Thoracic aorta (tissue), 2 donors: ENCODE results near the gene ZNF189. TPM values are rescaled to one million over a fixed set of nuclear protein-coding genes. Genes with fewer than 3 reads are reported as not detected.

Experiments
- ATAC-seq: fragments of 150-250 bp; one replicate; pipeline ENCODE4 v1.8.0; 2017; ENCODE audit warnings: low read depth; ENCODE audit not compliant: insufficient number of reproducible peaks, low FRiP score
- DNase-seq: peaks from one replicate; pipeline ENCODE4 v3.0.0-alpha.2; 2020; ENCODE audit warnings: low spot score
- H3K27ac ChIP-seq, 2 donors: fragments of 200-600 bp; sonication (generic); 1 replicate in 1 of 2; 2 replicates in 1 of 2; pipeline ENCODE4 v1.5.1; 2016; ENCODE audit warnings: mild to moderate bottlenecking in 2 of 2, moderate library complexity in 2 of 2
- H3K27me3 ChIP-seq: fragments of 200-600 bp; sonication (generic); replicated peaks from 2 replicates; pipeline ENCODE4 v1.6.0; 2016; ENCODE audit warnings: mild to moderate bottlenecking; ENCODE audit not compliant: insufficient read depth
- H3K36me3 ChIP-seq: fragments of 200-600 bp; sonication (generic); one replicate; pipeline ENCODE4 v1.5.1; 2016
- H3K4me1 ChIP-seq, 2 donors: fragments of 200-600 bp; sonication (generic); 1 replicate in 1 of 2; 2 replicates in 1 of 2; pipeline versions ENCODE4 v1.5.1 to v1.6.0; 2016; ENCODE audit warnings: low read depth in 2 of 2, mild to moderate bottlenecking in 1 of 2; ENCODE audit not compliant: control insufficient read depth in 1 of 2
- H3K4me3 ChIP-seq: fragments of 200-600 bp; sonication (generic); 2 replicates; pipeline ENCODE4 v1.5.1; 2016; ENCODE audit warnings: mild to moderate bottlenecking
- H3K9me3 ChIP-seq: fragments of 200-600 bp; sonication (generic); 2 replicates; pipeline ENCODE4 v1.5.1; 2016
- total RNA-seq, 2 donors: library from RNA; depleted of rRNA; stranded (reverse); fragments of >200 nt; gene quantifications; one replicate each; pipeline versions ENCODE4 v1.1.0 to v1.2.3, GENCODE V29; 2016
- TF ChIP-seq, protein P1 (sequence below): fragments of 200-600 bp; sonication (generic); IDR thresholded peaks from one replicate; pipeline ENCODE4 v1.5.1; 2019; ENCODE audit warnings: antibody characterized with exemption

Gene ZNF189
- total RNA-seq, 2 donors from 2014 or later, result 20.4 to 28.2 TPM

DNA sequence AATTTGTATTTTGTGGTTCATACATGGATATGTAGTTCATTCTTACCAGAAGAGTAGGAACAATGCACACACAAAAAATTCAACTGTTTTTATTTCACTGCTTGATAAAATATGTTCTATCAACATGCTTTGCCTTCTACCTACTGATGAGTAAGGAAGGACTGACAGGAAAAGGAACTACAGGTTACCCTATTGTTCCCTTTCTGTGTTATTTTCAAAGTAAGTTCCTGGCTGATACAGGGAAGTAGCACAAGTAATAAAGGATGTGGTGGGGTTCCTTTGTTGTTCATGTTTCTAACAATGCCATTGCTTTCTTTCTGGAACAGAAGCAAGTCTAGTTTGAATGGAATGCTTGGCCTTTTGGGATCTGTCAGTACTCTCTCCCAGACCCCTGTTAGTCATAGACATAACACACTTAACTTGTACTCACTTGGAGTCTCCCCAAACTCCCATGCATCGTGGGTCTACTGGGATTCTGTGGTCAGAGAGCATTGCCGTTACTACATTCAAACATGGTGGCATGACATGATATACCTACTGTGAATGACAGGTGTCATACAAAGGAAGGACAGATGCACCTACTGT, 57.1 kb downstream of the ZNF189 start:
- TF ChIP-seq, protein P1, sequence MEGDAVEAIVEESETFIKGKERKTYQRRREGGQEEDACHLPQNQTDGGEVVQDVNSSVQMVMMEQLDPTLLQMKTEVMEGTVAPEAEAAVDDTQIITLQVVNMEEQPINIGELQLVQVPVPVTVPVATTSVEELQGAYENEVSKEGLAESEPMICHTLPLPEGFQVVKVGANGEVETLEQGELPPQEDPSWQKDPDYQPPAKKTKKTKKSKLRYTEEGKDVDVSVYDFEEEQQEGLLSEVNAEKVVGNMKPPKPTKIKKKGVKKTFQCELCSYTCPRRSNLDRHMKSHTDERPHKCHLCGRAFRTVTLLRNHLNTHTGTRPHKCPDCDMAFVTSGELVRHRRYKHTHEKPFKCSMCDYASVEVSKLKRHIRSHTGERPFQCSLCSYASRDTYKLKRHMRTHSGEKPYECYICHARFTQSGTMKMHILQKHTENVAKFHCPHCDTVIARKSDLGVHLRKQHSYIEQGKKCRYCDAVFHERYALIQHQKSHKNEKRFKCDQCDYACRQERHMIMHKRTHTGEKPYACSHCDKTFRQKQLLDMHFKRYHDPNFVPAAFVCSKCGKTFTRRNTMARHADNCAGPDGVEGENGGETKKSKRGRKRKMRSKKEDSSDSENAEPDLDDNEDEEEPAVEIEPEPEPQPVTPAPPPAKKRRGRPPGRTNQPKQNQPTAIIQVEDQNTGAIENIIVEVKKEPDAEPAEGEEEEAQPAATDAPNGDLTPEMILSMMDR, result no peak
- Histone ChIP-seq H3K36me3 (no peaks in the 10 kb centered on the region), H3K4me3 (no peak overlapping the region), H3K27ac (no peak overlapping the region), H3K4me1 (no peaks in the 10 kb centered on the region), H3K27me3 (no peaks in the 10 kb centered on the region), H3K9me3 (no peaks in the 10 kb centered on the region)
- DNase-seq (no peak), ATAC-seq (no peak)

DNA sequence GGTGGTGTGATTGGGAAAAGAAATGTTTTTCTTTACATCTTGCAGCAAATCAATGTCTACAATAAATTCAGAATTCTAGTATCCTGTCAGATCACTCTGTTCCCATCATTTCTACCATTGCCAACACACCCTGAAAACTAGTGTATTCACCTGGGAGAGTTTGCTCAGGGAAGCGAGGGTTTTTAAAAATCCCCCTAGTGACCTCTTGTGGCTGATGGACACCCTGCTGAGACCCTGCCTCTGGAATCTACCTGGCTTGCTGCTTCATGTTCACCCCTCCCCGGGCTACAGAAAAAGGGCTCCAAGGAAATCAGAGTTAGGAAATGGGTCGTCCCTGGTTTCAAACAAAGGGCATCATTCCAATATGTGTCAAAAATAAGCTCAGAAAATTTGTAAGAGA, 58.4 kb downstream of the ZNF189 start:
- TF ChIP-seq, protein P1, result no peak
- Histone ChIP-seq H3K36me3 (no peaks in the 10 kb centered on the region), H3K9me3 (no peaks in the 10 kb centered on the region), H3K27me3 (no peaks in the 10 kb centered on the region), H3K4me3 (no peak overlapping the region), H3K4me1 (no peaks in the 10 kb centered on the region), H3K27ac (no peak overlapping the region)
- ATAC-seq (no peak), DNase-seq (no peak)

DNA sequence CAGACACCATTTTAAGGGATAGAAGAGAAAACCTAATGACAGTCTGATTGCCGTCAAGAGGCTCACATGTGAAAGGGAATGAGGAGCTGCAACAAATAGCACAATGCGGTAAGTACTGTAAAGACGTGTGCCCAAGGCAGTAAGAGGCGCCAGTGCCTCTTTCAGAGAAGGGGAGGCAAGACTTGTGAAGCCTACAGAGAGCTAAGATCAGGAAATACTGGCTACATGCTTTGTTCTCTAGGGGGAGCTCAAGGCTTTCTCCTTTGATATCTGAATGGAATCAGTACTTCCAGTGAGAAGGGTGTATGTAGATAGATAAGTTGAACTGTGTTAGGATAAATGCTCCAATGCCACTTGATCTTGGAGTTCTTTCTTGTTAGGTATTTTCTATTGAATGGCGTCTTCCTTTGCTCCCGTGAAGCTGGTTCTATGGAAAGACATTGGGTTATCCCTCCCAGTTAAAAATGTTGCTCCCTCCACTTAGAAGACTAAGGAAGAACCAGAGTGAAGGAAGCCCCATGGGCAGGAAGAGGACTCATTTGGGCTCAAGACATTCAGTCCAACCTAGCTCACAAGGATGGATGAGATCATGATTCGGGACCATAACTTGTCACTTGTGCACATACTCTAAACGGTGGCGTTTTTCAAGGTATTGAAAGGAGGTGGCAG, 60.4 kb downstream of the ZNF189 start:
- ATAC-seq (peak; percentile 57), DNase-seq (no peak)
- H3K9me3 ChIP-seq, result no peaks in the 10 kb centered on the region
- no peak overlapping the region for H3K27ac ChIP-seq
- no peaks in the 10 kb centered on the region for H3K36me3 ChIP-seq
- TF ChIP-seq, protein P1, result peak; percentile 69
- no peak overlapping the region for H3K4me3 ChIP-seq
- no peaks in the 10 kb centered on the region for H3K27me3 ChIP-seq
- H3K4me1 ChIP-seq, result no peaks in the 10 kb centered on the region

Other genes with a start within 250 kb of the ZNF189 start
- under 1 TPM in 1 of 2 donors, not detected in 1; 0.92 TPM for gene BAAT, start 13.8 kb upstream of the ZNF189 start, total RNA-seq
- gene MRPL50, start 233 bp upstream of the ZNF189 start, total RNA-seq, result 10 to 100 TPM in 1 of 2 donors, 1 to 10 TPM in 1; 9.5 to 16.3 TPM
- not detected for gene ALDOB, start 36.9 kb downstream of the ZNF189 start, total RNA-seq
- 10 to 100 TPM; 24.7 to 31.0 TPM for gene RNF20, start 135.0 kb downstream of the ZNF189 start, total RNA-seq
- gene PPP3R2, start 196.1 kb downstream of the ZNF189 start, total RNA-seq, result not detected